Uterus (tissue), 2 donors: ENCODE measurements around the gene HPS1.

Experiments used
- CTCF ChIP-seq, 4 experiments: fragments of 200-600 bp in 2 of 4; fragments of 450-650 bp in 2 of 4; sonication (generic) in 2 of 4; IDR thresholded peaks; one replicate each; pipeline ENCODE4 v1.5.1; 2016 to 2019; ENCODE audit warnings: antibody characterized with exemption in 4 of 4, mild to moderate bottlenecking in 2 of 4, moderate library complexity in 1 of 4
- POLR2A ChIP-seq, 2 donors: fragments of 450-650 bp; IDR thresholded peaks; one replicate each; pipeline ENCODE4 v1.6.1; 2016; ENCODE audit warnings: antibody characterized with exemption in 2 of 2, mild to moderate bottlenecking in 1 of 2, moderate library complexity in 1 of 2

GRCh38 chr10:98463016-98463415, 16.3 kb upstream of the HPS1 start:
- no peak for TF ChIP-seq CTCF (IDR thresholded peaks at IDR 0.05)
- TF ChIP-seq POLR2A (IDR thresholded peaks at IDR 0.05) = no peak
